ENCODE measurements around the gene FAM32A.

FAM32A gene

GRCh38 chr19:16161840-16162239 is 23.4 kb upstream of the FAM32A start:
- no peak overlapping the region for H3K4me3 ChIP-seq (ENCODE audit: low read length, poor library complexity, severe bottlenecking)
- H3F3A ChIP-seq (ENCODE audit: low read depth) = peaks cover 12% of the 10 kb centered on the region; the same call in 1 of the 2 replicates
- no peaks in the 10 kb centered on the region for H3K27me3 ChIP-seq (ENCODE audit: insufficient read depth, low read length, poor library complexity, severe bottlenecking)
- no peaks in the 10 kb centered on the region for H4K20me1 ChIP-seq (ENCODE audit: insufficient read depth, low read length, poor library complexity, severe bottlenecking)
- H3K9me3 ChIP-seq (ENCODE audit: insufficient read depth, low read depth, low read length) = no peaks in the 10 kb centered on the region
- H3K36me3 ChIP-seq (ENCODE audit: insufficient read depth, low read length) = peaks cover 13% of the 10 kb centered on the region; the same call in 1 of the 2 replicates
- TF ChIP-seq EZH2phosphoT487 (IDR thresholded peaks at IDR 0.05; ENCODE audit: borderline replicate concordance) = no peak
- TF ChIP-seq, protein P1, sequence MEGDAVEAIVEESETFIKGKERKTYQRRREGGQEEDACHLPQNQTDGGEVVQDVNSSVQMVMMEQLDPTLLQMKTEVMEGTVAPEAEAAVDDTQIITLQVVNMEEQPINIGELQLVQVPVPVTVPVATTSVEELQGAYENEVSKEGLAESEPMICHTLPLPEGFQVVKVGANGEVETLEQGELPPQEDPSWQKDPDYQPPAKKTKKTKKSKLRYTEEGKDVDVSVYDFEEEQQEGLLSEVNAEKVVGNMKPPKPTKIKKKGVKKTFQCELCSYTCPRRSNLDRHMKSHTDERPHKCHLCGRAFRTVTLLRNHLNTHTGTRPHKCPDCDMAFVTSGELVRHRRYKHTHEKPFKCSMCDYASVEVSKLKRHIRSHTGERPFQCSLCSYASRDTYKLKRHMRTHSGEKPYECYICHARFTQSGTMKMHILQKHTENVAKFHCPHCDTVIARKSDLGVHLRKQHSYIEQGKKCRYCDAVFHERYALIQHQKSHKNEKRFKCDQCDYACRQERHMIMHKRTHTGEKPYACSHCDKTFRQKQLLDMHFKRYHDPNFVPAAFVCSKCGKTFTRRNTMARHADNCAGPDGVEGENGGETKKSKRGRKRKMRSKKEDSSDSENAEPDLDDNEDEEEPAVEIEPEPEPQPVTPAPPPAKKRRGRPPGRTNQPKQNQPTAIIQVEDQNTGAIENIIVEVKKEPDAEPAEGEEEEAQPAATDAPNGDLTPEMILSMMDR (conservative IDR thresholded peaks at IDR 0.05; ENCODE audit: low read length) = no peak
- peaks cover 4% of the 10 kb centered on the region for H3K4me1 ChIP-seq (ENCODE audit: insufficient read depth, low read length, poor library complexity, severe bottlenecking)
- H3K9ac ChIP-seq (ENCODE audit: low read depth, low read length, poor library complexity, severe bottlenecking) = no peak overlapping the region
- no peak overlapping the region for H3K4me2 ChIP-seq (ENCODE audit: low read depth, low read length, poor library complexity, severe bottlenecking)
- H3K79me2 ChIP-seq (ENCODE audit: insufficient read depth, low read length) = no peaks in the 10 kb centered on the region
- no peak overlapping the region for H2AFZ ChIP-seq (ENCODE audit: low read length)
- H3K9me2 ChIP-seq (replicated peaks; ENCODE audit: low read depth, low read length) = no peaks in the 10 kb centered on the region

DNA sequence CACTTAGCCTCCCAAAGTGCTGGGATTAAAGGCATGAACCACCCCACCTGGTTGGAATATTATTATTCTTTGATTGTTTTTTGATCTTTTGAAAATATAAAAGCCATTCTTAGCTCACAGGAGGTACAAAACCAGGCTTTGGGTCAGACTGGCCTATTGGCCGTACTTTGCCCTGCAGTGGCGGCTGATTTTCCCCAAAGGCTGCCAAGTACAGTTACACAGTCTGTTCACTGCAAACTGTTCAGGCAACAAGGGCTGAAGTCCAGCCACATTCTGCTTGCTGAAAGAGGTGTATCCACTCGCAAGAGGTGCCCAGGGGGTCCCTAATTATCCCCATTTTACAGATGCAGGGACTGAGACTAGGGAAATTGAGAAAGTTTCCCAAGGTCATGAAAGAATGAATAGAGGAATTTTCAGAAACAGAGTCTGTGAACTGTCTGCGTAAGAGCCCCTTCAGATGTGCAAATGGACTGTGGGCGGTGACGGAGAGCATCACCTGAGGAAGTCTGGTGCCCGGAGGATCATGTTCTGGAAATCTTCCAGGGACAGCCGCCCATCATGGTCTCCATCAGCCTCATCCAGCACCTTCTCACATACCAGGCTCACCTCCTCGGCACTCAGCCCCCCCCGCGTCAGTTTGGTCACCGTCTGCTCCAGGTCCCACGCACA is 20.9 kb upstream of the FAM32A start:
- TF ChIP-seq EZH2phosphoT487 (IDR thresholded peaks at IDR 0.05; ENCODE audit: borderline replicate concordance) = no peak
- TF ChIP-seq, protein P1 (conservative IDR thresholded peaks at IDR 0.05; ENCODE audit: low read length) = no peak
- H3K4me3 ChIP-seq (ENCODE audit: low read length, poor library complexity, severe bottlenecking) = no peak overlapping the region
- no peak overlapping the region for H3K9ac ChIP-seq (ENCODE audit: low read depth, low read length, poor library complexity, severe bottlenecking)
- H3F3A ChIP-seq (ENCODE audit: low read depth) = no peaks in the 10 kb centered on the region; the same call in 1 of the 2 replicates
- H3K79me2 ChIP-seq (ENCODE audit: insufficient read depth, low read length) = no peaks in the 10 kb centered on the region
- H3K4me1 ChIP-seq (ENCODE audit: insufficient read depth, low read length, poor library complexity, severe bottlenecking) = peaks cover 20% of the 10 kb centered on the region
- H3K4me2 ChIP-seq (ENCODE audit: low read depth, low read length, poor library complexity, severe bottlenecking) = no peak overlapping the region
- no peaks in the 10 kb centered on the region for H3K27me3 ChIP-seq (ENCODE audit: insufficient read depth, low read length, poor library complexity, severe bottlenecking)
- no peaks in the 10 kb centered on the region for H4K20me1 ChIP-seq (ENCODE audit: insufficient read depth, low read length, poor library complexity, severe bottlenecking)
- H2AFZ ChIP-seq (ENCODE audit: low read length) = no peak overlapping the region
- H3K36me3 ChIP-seq (ENCODE audit: insufficient read depth, low read length) = no peaks in the 10 kb centered on the region
- no peaks in the 10 kb centered on the region for H3K9me2 ChIP-seq (replicated peaks; ENCODE audit: low read depth, low read length)
- peaks cover 4% of the 10 kb centered on the region; the same call in 1 of the 2 replicates for H3K9me3 ChIP-seq (ENCODE audit: insufficient read depth, low read depth, low read length)

GRCh38 chr19:16166417-16166816 is 18.8 kb upstream of the FAM32A start:
- H3K9me2 ChIP-seq (replicated peaks; ENCODE audit: low read depth, low read length) = no peaks in the 10 kb centered on the region
- no peak overlapping the region for H2AFZ ChIP-seq (ENCODE audit: low read length)
- H3K36me3 ChIP-seq (ENCODE audit: insufficient read depth, low read length) = no peaks in the 10 kb centered on the region
- H3K4me1 ChIP-seq (ENCODE audit: insufficient read depth, low read length, poor library complexity, severe bottlenecking) = peaks cover 22% of the 10 kb centered on the region
- no peaks in the 10 kb centered on the region for H4K20me1 ChIP-seq (ENCODE audit: insufficient read depth, low read length, poor library complexity, severe bottlenecking)
- TF ChIP-seq EZH2phosphoT487 (IDR thresholded peaks at IDR 0.05; ENCODE audit: borderline replicate concordance) = no peak
- TF ChIP-seq, protein P1 (conservative IDR thresholded peaks at IDR 0.05; ENCODE audit: low read length) = no peak
- H3K9me3 ChIP-seq (ENCODE audit: insufficient read depth, low read depth, low read length) = peaks cover 4% of the 10 kb centered on the region; the same call in 1 of the 2 replicates
- H3K9ac ChIP-seq (ENCODE audit: low read depth, low read length, poor library complexity, severe bottlenecking) = no peak overlapping the region
- H3K4me2 ChIP-seq (ENCODE audit: low read depth, low read length, poor library complexity, severe bottlenecking) = no peak overlapping the region
- no peaks in the 10 kb centered on the region for H3K27me3 ChIP-seq (ENCODE audit: insufficient read depth, low read length, poor library complexity, severe bottlenecking)
- H3F3A ChIP-seq (ENCODE audit: low read depth) = no peaks in the 10 kb centered on the region; the same call in 1 of the 2 replicates
- no peak overlapping the region for H3K4me3 ChIP-seq (ENCODE audit: low read length, poor library complexity, severe bottlenecking)
- H3K79me2 ChIP-seq (ENCODE audit: insufficient read depth, low read length) = no peaks in the 10 kb centered on the region
